ENCODE results near the gene CFAP97D2.
"Not testable (repeated sequence)": the region's sequence is repeated elsewhere in the genome, so short reads cannot be mapped to it uniquely, and the experiment has no call there.

CFAP97D2 gene

GRCh38 chr13:114158869-114159666, 20.0 kb upstream of the CFAP97D2 start:
- not testable (repeated sequence) for DNase-seq

- DNase-seq: no peak
These were observed 18.0 kb upstream of the CFAP97D2 start for GRCh38 chr13:114161028-114161556.

- DNase-seq: peak in 1 of 2 donors; percentile 68
These were observed 17.2 kb upstream of the CFAP97D2 start for GRCh38 chr13:114161644-114162532.

GRCh38 chr13:114162533-114162922, 16.5 kb upstream of the CFAP97D2 start:
- DNase-seq: no peak

- DNase-seq: no peak
These were observed 15.0 kb upstream of the CFAP97D2 start for GRCh38 chr13:114164053-114164452.

- no peak for DNase-seq
These were observed 14.2 kb upstream of the CFAP97D2 start for GRCh38 chr13:114164681-114165429.

- no peak for DNase-seq
These were observed 12.5 kb upstream of the CFAP97D2 start for GRCh38 chr13:114166381-114167131.

GRCh38 chr13:114167426-114167825, 11.6 kb upstream of the CFAP97D2 start:
- peak in 1 of 2 donors; percentile 85 for DNase-seq

- no peak for DNase-seq
These were observed 11.2 kb upstream of the CFAP97D2 start for GRCh38 chr13:114167885-114168284.

- DNase-seq: no peak
These were observed 5.8 kb upstream of the CFAP97D2 start for GRCh38 chr13:114173272-114173671.

- DNase-seq: no peak
These were observed 5.3 kb upstream of the CFAP97D2 start for GRCh38 chr13:114173745-114174144.

GRCh38 chr13:114174529-114174961, 4.5 kb upstream of the CFAP97D2 start:
- peak in 1 of 2 donors; percentile 94 for DNase-seq

- DNase-seq: not testable (repeated sequence)
These were observed 2.6 kb upstream of the CFAP97D2 start for GRCh38 chr13:114176359-114176902.

GRCh38 chr13:114177245-114178010, 1.6 kb upstream of the CFAP97D2 start:
- no peak for DNase-seq

- DNase-seq: no peak
These were observed 6.3 kb downstream of the CFAP97D2 start for GRCh38 chr13:114185182-114185971.

- no peak for DNase-seq
These were observed 15.8 kb downstream of the CFAP97D2 start for GRCh38 chr13:114194853-114195252.

- DNase-seq: no peak
These were observed 17.6 kb downstream of the CFAP97D2 start for GRCh38 chr13:114196629-114197028.

- no peak for DNase-seq
These were observed 19.5 kb downstream of the CFAP97D2 start for GRCh38 chr13:114198556-114198955.

- not testable (repeated sequence) for DNase-seq
These were observed 20.5 kb downstream of the CFAP97D2 start for GRCh38 chr13:114199526-114199925.

GRCh38 chr13:114199954-114200353, 20.9 kb downstream of the CFAP97D2 start:
- DNase-seq: no peak

Measured in bone marrow (tissue), 2 donors.